GM10266 (cell line): ENCODE measurements around the gene RAB10.
"Not testable (repeated sequence)": the region's sequence is repeated elsewhere in the genome, so short reads cannot be mapped to it uniquely, and the experiment has no call there.

Experiments used
- DNase-seq: peaks from one replicate; pipeline ENCODE4 v3.0.0; 2012; ENCODE audit errors: extremely low spot score
- CTCF ChIP-seq: IDR thresholded peaks from 2 replicates; pipeline ENCODE4 v1.5.1; 2012; ENCODE audit warnings: mild to moderate bottlenecking, low read depth; ENCODE audit not compliant: control insufficient read depth, insufficient read depth; ENCODE audit errors: missing control alignments

The RAB10 gene

DNA sequence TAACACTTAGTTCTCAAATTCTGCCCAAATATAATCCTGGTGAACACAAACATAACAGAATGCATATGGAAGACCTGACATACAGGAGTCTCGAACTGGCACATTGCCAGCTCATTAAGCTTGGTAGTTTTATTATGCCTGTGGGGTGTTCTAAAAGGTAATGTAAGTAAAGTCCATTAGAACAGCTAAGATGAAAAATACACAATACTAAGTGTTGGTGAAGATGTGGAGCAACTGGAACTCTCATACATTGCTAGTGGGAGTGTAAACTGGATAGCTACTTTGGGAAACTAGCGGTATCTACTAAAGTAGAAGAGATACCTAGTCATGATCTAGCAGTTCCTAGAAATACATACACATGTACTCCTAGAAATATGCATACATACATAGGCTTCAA lies 24.3 kb upstream of the RAB10 start:
- TF ChIP-seq CTCF = no peak
- DNase-seq = no peak

DNA sequence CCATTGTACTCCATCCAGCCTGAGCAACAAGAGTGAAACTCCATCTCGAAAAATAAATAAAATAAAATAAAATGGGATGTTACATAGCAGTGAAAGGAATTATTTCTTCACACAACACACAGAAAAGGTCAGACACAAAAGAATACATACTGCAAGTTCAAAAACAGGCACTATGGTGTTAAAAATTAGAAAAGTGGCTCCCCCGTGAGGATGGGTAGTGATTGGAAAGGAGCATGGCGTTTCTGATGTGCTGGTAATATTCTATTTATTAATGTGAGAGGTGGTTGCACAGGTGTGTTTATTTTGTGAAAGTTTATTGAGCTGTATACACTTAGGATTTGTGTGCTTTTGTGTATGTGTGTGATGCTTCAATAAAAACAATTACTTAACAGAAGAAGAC lies 22.9 kb upstream of the RAB10 start:
- no peak for TF ChIP-seq CTCF
- DNase-seq = no peak

DNA sequence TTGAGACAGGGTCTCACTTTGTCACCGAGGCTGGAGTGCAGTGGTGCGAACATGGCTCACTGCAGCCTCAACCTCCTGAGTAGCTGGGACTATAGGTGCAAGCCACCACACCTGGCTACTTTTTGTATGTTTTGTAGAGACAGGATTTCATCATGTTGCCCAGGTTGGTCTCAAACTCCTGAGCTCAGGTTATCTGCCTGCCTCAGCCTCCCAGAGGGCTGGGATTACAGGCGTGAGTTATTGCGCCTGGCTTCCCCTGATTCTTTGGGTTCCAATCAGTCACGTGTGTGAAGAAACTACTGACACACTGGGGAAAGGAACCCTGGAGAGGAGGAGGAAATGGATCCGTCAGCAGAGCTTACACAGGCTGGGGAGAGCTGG lies 22.3 kb upstream of the RAB10 start:
- DNase-seq = no peak
- no peak for TF ChIP-seq CTCF

DNA sequence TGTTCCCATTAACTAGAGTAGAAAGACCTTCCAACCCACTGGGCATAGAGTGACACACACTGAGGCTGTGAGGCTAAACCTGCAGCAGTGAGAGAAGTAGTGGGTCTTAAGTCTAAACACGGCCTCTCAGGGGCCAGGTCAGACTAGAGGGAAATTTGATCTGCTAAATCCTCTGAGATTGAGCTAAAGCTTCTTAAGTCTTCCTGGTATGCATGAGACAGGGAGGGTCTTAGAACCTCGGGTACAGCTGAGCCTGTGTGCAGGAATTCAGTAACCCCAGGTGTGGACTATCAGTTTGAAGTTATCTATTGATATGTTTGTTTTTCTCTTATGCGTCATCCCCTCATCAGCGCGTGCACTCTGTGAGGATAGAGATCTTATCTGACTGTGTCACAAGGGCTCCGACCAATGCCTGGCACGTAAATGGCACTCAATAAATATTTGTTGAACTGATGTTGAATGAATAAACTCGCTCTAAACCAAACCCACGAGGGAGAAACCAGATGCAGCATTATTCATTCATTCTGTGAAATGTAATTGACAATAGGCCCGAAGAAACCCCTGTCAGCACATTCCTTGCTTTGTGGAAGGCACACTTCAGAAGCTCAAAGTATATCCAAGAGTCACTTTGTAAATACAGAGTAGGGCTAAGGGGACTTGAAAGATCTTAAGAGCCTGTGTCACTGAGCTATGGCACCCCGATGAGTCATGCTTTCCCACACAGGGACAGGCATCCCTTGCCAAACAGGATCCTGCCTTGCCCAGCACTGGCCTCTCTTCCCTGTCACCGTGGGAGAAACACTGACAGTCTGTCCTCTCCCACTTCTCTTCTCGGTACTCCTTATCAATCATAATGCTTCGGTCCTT lies 21.7 kb upstream of the RAB10 start:
- no peak for TF ChIP-seq CTCF
- no peak for DNase-seq

DNA sequence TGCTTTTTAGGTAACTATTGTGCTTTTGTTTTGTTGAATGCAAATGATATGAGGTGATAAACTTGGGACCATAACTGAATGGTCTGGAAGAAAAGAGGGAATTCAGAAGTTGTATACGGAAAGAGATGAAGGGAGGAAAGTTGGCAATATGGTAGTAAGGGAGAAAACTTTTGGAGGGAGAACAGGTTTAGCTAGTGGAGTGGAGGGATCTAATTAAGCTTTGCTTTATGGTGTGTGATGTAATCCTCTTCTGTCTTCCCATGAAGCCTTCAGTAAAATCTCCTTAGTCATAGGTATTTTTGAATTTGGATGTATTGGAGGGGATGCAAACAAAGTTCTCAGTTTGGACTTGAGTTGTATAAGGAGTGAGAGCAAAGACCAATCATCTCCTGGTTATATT lies 20.2 kb upstream of the RAB10 start:
- TF ChIP-seq CTCF = no peak
- no peak for DNase-seq

- no peak for TF ChIP-seq CTCF
- DNase-seq = no peak
Measured at GRCh38 chr2:26016012-26016705, 17.7 kb upstream of the RAB10 start.

DNA sequence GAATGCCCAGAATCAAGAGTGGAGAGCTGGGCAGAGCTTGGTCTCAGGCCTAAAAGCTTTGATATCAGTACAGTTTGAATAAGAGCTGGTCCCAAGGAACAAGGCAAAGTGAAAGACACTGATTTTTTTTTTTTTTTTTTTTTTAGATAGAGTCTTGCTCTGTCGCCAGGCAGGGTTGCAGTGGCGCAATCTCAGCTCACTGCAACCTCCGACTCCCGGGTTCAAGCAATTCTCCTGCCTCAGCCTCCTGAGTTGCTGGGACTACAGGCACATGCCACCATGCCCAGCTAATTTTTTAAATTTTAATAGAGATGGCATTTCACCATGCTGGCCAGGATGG lies 17.2 kb upstream of the RAB10 start:
- DNase-seq = not testable (repeated sequence)
